Activated CD8-positive, alpha-beta memory T cell treated with anti-CD3 and anti-CD28 coated beads for 36 hours (primary cell): Measurements from ENCODE around the gene CCDC122. TPM values are rescaled to one million over a fixed set of nuclear protein-coding genes. Genes with fewer than 3 reads are reported as not detected.
"Not testable (repeated sequence)": the region's sequence is repeated elsewhere in the genome, so short reads cannot be mapped to it uniquely, and the experiment has no call there.

Experiments
- CTCF ChIA-PET: fragments of 350-600 bp; sonication (Branson Sonifier 250); formaldehyde crosslinking; loops from one replicate; lab custom pipeline; 2021; ENCODE audit warnings: antibody characterized with exemption; lab: Charles Lee
- POLR2A ChIA-PET: fragments of 350-600 bp; sonication (Branson Sonifier 250); formaldehyde crosslinking; loops from one replicate; lab custom pipeline; 2021; ENCODE audit warnings: antibody characterized with exemption; lab: Charles Lee
- total RNA-seq, 2 experiments: library from RNA; stranded (reverse); gene quantifications; one replicate each; pipeline ENCODE4 v1.2.3, GENCODE V29; 2021

Gene CCDC122
- total RNA-seq, 2 experiments from 2014 or later: 2.1 to 2.3 TPM

GRCh38 chr13:43880214-43880855, 795 bp upstream of the CCDC122 start:
- CTCF ChIA-PET: no interaction called here

GRCh38 chr13:43879755-43880181, 228 bp upstream of the CCDC122 start, which contains the start of gene LACC1:
TSS of gene LACC1 (plus strand) at chr13:43879904. CDS start at chr13:43880986, 1,082 bp downstream.
- CTCF ChIA-PET: no interaction called here
- POLR2A ChIA-PET: interaction anchor here (1.1 kb wide), 1 partner anchor 1038 kb away, joined by 3 read pairs; no protein-coding TSS in a partner anchor

More at GRCh38 chr13:43880214-43880855, 795 bp upstream of the CCDC122 start:
- POLR2A ChIA-PET: no interaction called here

- POLR2A ChIA-PET: no interaction called here
- CTCF ChIA-PET: no interaction called here
Observed at GRCh38 chr13:43877766-43878165, 1.8 kb downstream of the CCDC122 start.

- POLR2A ChIA-PET: no interaction called here
- CTCF ChIA-PET: no interaction called here
Observed at GRCh38 chr13:43877326-43877725, 2.2 kb downstream of the CCDC122 start.

- CTCF ChIA-PET: interaction anchor here (1.3 kb wide), 1 partner anchor 905 kb away, joined by 3 read pairs; no protein-coding TSS in a partner anchor
- POLR2A ChIA-PET: no interaction called here
Observed at GRCh38 chr13:43876366-43876765, 3.2 kb downstream of the CCDC122 start.

- ChIA-PET POLR2A (no interaction called here), CTCF (no interaction called here)
Observed at GRCh38 chr13:43874504-43875092, 4.9 kb downstream of the CCDC122 start.

- POLR2A ChIA-PET: no interaction called here
Observed at GRCh38 chr13:43872181-43872580, 7.4 kb downstream of the CCDC122 start.

GRCh38 chr13:43865892-43866291, 13.6 kb downstream of the CCDC122 start:
- ChIA-PET POLR2A (no interaction called here), CTCF (no interaction called here)

More at GRCh38 chr13:43872181-43872580, 7.4 kb downstream of the CCDC122 start:
- CTCF ChIA-PET: interaction anchor here (0.6 kb wide), 1 partner anchor 1399 kb away, joined by 3 read pairs; no protein-coding TSS in a partner anchor

GRCh38 chr13:43864921-43865320, 14.6 kb downstream of the CCDC122 start:
- ChIA-PET POLR2A (no interaction called here), CTCF (interaction anchor here (0.6 kb wide), 1 partner anchor 28 kb away, joined by 3 read pairs; no protein-coding TSS in a partner anchor)

GRCh38 chr13:43861863-43862262, 17.7 kb downstream of the CCDC122 start:
- ChIA-PET CTCF (no interaction called here), POLR2A (no interaction called here)

GRCh38 chr13:43852923-43853404, 26.6 kb downstream of the CCDC122 start:
- POLR2A ChIA-PET: no interaction called here
- CTCF ChIA-PET: no interaction called here

GRCh38 chr13:43850873-43851272, 28.7 kb downstream of the CCDC122 start:
- POLR2A ChIA-PET: no interaction called here

GRCh38 chr13:43848001-43848649, 31.4 kb downstream of the CCDC122 start:
- ChIA-PET CTCF (no interaction called here), POLR2A (no interaction called here)

More at GRCh38 chr13:43850873-43851272, 28.7 kb downstream of the CCDC122 start:
- CTCF ChIA-PET: no interaction called here

- ChIA-PET POLR2A (no interaction called here), CTCF (no interaction called here)
Observed at GRCh38 chr13:43846496-43847158, 32.9 kb downstream of the CCDC122 start.

- ChIA-PET CTCF (no interaction called here), POLR2A (no interaction called here)
Observed at GRCh38 chr13:43838909-43839308, 40.6 kb downstream of the CCDC122 start.

GRCh38 chr13:43835701-43836100, 43.8 kb downstream of the CCDC122 start:
- POLR2A ChIA-PET: no interaction called here
- CTCF ChIA-PET: no interaction called here

- POLR2A ChIA-PET: no interaction called here
- CTCF ChIA-PET: no interaction called here
Observed at GRCh38 chr13:43831088-43831487, 48.5 kb downstream of the CCDC122 start.

GRCh38 chr13:43830497-43830881, 49.1 kb downstream of the CCDC122 start:
- ChIA-PET CTCF (no interaction called here), POLR2A (no interaction called here)

GRCh38 chr13:43824656-43825055, 54.9 kb downstream of the CCDC122 start:
- POLR2A ChIA-PET, CTCF ChIA-PET: not testable (repeated sequence)

GRCh38 chr13:43822969-43823368, 56.6 kb downstream of the CCDC122 start:
- ChIA-PET CTCF (no interaction called here), POLR2A (no interaction called here)
